ENCODE measurements around the gene TMUB1.
A peak's percentile ranks its signal among the peaks of the same experiment; 100 is the strongest.

Gene TMUB1

DNA sequence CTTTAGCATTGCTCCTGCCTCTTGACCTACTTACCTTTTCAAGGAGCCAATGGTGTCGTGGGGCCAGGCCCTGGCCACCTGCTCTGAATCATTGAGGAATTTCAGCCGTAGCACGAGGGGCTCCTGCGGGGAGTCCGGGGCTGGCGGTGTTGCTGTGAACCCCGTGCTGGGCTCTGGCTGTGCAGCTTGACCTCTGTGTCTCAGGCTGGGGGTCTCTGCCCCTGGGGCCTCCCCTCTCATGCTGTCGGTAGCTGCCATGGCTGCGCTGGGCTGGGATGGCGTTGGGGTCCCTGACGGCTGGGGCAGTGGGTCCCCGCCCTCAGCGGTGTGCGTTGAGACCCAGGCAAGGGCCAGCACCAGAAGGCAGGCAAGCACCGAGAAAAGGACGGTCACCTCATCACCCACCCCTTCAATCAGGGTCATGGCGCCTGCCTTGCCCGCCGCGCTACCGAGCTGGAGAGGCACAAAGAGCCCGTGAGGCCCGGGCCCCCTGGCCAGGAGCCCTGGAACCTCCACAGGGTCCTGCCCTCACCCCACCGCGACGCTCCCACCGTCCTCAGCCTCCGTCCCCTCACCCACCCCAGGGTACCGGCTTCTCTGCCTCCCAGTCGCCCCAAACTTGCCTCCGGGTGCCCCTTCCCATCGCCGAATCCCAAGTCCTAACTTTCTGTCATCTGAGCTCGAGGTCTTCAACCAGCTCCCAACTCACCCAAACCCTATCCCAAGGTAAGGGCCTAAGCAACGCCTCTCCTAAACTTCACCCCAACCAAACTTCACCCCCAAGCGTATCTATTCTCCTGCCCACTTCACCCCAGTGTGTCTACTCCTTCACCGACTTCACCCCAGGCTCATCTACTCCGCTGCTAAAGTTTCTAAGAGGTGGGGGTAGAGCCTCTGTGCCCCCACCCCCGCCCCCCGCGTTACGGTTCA is 887 bp downstream of the TMUB1 start:
- DNase-seq: no peak

DNA sequence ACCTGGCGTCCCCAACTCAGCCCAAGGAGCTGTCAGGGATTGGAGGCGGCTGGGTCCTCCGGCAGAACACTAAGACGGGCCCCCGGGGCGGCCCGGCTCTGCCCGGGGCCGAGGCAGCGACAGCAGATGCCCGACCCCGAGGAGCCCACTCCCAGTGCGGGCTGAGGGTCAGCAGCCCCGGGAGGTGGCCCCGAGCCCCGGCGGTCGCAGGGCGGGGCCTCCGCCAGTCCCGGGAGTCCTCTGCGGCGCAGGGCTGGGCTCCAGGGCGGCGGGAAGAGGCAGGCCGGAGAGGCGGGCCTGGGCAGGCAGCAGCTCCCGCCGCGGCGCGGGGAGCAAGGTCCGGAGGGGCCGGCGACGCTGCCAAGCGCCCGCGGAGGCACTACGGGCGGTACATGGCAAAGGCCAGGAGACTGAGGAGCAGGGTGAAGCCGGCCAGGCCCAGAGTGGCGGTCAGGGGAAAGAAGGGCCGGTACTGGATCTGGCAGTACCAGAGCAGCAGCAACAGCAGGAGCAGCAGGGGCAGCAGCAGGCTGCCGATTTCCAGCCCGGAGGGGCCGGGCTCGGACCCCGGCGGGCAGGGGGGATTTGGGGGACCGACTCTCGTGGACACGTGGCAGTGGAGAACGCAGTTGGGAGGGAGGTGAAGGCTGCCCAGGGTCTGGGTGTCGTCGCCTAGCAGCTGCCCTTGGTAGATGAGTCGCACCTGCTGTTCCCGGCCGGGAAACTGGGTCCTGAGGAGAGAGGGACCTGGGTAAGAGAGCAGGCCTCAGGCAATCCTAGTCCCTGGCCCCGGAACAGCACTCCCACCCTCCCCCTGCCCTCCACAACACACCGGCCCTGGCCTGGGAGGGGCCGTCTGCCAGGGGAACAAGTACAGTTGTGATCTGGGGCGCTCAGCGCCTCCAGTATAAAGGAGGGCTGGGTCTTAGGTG is 1.9 kb downstream of the TMUB1 start:
- DNase-seq: no peak

DNA sequence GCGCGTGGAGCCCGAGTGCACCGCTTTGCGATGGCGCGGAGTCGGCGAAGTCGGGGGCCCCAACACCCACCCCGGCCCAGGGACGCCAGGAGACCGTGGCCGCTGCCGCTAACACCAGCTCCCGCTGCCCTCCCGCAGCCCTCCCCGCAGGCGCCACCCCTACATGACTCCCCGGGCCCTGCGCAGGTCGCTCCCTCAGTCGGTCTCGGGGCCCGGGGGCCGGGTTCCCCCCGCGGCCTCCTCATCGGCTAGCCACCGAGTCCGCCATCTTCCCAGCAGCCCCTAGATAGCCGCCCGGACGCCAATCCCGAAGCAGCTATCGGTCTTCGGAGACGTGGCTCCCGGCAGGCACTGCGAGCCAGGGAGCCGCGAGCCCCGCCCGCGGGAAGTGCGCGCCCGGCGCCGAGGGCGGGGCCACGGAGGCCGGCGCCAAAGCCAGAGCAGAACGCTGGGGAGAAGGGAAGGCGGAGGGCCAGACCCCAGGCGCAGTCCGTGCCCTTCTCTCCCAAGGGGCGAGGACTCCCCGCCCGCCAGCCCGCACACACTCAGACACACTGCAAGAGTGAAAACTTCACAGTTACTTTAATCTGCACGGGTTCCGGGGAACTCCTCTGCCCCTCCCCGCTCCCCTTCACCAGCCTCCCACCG is 2.6 kb downstream of the TMUB1 start, which contains the start of gene FASTK:
Gene FASTK (minus strand): TSS at position 288 of the 648 bp plus-strand sequence. CDS start 43 bp downstream, at position 245.
- peak; percentile 72 to 94 (median 86) for DNase-seq

DNA sequence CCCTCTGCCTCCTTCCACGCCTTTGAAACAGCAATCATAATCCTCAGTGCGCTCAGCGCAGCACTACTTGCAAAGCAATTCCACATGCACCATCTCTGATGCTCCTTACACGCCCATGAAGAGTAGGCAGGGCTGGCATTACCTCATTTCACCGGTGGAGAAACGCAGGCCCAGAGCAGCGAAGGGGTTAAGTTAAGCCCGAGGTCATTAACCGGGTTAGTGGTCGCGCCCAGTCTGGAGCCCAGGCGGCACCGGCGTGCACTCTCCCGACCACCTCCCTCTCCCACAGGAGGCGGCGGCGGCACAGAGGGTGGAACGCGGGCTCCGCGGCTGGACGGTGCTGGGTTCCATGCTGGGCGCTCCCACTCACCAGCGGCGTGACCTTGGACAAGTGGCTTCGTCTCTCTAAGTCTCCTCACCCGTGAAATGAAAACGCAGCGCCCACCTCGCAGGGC is 3.2 kb downstream of the TMUB1 start:
- peak in 1 of 5 experiments; percentile 33 for DNase-seq

DNA sequence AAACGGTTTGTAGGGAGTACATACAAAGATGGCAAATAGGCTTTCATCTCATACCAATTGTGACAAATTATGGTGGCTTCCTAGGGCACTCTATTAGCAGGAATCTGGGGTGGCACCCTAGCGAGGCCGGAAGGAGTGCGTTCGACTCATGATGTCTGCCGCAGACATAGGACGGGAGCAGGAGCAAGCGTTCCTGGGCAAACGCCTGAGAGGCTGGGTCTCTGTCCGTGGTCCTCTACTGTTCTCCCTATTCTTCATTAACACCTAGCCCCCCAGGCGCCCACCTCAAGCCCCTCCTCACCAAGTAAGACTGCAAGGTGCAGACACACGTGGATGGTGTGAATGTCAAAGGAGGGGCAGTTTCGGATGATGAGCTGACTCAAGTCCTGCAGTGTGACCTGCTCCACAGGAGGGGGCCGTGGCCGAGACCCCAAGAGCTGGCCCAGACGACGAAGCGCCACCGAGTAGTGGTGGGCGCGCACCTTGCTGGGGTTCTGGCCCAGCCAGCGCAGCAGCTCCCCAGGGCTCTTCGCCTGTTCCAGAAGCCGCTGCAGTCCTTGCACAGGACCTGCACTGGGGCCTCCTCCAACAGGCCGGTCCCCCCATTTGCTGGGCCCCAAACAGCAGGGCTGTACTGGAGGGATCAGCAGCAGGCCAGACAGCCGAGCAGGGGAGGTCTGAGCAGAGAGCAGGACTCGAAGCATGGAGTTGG is 3.9 kb downstream of the TMUB1 start:
- DNase-seq: no peak

DNA sequence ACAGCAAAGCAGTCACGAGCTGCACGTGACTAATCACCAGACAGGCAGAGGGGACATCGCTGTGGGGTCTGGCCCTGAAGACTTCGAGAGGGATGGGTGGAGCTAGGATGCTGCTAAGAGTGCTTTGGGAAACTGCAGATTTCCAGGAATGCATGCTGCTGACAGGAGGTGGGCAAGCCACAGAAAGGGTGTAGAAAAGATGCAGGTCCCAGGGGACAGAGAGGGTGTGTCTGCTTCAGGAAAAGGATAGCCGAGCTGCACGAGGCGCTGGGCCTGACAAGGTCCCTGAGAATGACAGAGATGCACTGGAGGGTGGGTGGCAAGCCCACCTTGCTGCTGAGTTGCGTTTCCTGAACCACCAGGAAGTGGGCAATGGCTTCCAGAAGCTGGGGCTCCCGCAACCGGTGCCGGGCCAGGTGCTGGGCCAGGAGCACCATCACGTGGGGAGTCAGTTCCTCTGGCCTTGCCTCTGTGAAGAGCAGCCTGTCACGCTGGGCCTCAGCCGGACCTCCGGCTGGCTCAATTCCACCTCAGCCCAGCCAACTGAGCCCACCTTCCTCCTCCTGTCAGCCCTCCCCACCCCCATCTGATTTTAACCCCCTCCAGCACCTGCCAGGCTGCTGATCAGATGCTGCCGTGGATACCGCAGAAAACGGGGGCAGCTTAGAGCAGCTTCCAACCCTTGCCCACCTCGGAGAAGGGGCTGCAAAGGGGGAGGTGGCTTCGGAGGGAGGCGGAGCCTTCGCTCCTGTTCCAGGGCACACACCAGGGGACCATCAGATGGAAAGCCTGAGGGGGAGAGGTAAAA is 4.9 kb downstream of the TMUB1 start:
- DNase-seq: no peak

DNA sequence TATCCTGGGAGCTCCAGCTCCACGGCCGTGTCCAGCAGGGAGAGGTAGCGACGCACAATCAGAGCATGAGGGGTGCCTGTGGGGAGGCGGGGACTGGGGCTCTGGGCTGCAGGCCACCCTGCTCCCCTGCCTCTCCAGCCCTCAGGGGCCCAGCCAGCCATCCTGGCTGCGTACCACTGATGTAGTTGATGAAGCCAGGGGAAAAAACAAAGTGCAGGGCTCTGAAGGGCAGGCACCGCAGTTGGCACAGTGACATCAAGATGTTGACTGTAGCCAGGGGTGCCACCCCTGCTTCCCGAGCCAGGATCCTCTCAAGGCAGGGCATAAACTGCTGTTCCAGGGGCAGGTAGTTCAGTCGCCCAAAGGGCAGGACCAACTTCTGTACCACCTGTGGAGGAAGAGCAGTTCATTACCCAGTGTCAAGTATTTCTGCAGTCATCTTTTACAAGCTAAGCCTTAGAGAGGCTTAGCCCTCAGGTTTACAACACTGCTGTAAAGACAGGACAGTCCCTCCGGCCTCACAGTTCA is 5.5 kb downstream of the TMUB1 start:
- DNase-seq: no peak

DNA sequence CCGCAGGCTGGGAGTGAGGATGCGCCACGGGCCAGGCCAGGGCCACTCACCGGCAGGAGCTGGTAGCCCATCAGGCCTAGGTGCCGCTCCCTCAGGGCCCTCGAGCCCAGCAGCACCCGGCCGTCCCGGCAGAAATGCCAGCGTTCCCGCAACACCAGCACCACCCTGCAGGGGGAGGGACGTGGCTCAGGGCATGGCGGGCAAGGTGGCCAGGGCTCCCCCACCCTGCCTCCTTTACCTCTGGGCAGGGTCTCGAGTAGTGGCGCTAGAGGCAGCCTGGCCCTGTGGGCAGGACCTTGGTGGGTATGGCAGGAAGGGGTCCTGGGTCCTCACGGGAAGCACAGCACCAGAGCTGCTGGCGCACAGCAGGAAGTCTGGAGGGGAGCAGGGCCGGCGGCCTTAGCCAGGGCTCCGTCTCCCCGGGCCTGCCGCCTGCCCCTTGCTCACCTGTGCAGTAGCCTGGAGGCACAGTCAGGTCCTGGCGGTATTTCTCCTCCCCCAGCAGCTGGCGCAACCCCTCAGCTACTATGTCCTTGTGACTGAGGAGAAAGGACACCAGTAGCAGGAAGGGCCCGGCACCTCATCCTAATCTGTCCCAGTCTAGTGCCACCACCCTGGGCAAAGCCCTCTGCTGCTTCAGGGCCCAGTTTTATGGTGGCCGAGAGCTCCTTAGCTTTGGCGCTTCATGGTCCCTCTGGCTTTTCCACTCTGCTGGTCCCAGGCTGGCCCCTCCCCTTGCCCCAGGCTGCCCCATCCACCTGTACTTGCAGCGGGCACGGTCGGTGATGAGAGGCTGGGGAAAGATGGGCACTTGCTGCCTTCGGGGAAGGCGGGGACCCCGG is 6.2 kb downstream of the TMUB1 start:
- DNase-seq: no peak

DNA sequence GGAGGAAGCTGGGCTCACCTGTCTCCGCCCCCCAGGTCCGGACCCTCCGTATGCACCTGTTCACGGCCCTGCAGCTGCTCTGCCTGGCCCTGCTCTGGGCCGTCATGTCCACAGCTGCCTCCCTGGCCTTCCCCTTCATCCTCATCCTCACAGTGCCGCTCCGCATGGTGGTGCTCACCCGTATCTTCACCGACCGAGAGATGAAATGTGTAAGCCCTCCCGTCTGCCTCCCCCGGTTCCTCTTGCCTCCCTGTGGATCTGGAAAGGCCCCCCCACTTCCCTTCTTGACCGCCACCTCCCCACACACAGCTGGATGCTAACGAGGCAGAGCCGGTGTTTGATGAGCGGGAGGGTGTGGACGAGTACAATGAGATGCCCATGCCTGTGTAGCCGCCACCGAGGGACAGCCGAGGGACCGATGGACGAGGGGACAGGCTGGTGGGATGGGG is 7.3 kb downstream of the TMUB1 start:
- no peak for DNase-seq

DNA sequence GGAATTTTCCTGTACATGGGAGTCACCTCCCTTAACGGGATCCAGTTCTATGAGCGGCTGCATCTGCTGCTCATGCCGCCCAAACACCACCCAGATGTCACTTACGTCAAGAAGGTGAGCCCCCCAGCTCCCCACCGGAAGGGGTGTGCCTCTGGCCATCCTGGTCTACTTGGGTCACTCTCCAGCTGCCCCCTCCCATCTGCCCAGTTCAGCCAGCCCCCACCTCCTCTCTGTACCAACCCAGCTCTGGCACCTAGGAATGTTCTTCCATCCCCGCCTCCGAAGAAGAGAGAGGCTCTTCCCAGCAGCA is 7.7 kb downstream of the TMUB1 start:
- no peak for DNase-seq

DNA sequence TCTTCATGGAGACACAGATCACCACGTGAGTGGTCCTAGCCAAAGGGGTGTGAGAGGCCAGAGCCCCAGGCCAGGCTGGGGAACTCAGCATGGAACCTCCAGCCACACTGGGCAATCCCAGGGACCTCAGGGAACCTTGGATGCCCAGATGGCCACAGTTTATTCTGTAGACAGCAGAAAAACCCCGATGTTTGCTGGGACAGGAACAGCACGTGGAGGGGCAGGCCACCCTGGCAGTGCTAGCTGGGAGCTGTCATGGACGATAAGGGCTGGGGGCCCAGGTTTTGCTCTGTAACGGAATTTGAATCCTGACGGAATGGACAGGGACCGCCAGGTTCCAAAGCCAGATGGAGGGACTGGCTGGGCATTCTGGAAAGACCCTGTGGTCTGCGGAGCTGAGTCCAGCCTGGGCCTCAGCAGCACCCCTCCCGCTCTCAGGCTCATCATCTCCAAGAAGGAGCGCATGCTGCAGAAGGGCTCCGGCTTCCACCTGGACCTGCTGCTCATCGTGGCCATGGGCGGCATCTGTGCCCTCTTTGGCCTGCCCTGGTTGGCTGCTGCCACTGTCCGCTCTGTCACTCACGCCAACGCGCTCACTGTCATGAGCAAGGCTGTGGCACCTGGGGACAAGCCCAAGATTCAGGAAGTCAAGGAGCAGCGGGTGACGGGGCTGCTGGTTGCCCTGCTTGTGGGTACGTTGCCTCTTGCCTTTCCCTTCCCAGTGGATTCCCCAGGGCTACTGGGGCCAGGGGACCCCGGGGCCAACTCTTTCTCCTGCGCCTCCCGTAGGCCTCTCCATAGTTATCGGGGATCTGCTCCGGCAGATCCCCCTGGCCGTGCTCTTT is 8.3 kb downstream of the TMUB1 start:
- no peak for DNase-seq

DNA sequence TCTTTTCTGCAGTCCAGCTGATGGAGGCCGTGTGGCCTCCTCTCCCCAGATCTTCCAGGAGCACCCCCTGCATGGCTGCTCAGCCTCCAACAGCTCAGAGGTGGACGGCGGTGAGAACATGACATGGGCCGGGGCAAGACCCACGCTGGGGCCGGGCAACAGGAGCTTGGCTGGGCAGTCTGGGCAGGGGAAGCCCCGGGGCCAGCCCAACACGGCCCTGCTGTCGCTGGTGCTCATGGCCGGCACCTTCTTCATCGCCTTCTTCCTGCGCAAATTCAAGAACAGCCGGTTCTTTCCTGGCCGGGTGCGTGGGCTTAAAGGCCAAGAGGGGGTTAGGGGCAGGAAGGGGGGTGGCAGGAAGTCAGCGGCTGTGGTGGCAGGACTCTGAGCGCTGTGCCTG is 9.3 kb downstream of the TMUB1 start:
- no peak for DNase-seq

DNA sequence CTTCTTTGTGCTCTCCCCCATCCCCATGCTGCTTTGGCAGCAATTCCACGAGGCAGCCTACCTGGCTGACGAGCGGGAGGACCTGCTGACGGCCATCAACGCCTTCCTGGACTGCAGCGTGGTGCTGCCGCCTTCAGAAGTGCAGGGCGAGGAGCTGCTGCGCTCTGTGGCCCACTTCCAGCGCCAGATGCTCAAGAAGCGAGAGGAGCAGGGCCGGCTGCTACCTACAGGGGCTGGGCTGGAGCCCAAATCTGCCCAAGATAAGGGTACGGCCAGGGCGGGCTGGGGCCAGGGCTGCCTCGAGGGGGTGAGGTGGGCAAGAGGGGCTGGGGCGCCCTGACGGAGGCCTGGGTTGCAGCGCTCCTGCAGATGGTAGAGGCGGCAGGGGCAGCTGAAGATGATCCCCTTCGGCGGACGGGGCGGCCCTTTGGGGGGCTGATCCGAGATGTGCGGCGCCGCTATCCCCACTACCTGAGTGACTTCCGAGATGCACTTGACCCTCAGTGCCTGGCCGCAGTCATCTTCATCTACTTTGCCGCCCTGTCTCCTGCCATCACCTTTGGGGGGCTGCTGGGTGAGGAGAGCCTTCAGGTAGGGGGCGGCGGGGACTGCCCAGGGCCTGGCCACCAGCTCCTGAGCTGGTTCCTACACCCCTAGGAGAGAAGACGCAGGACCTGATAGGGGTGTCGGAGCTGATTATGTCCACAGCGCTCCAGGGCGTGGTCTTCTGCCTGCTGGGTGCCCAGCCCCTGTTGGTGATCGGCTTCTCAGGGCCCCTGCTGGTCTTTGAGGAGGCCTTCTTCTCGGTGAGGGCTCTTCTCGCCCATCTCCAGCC is 12.0 kb downstream of the TMUB1 start:
- DNase-seq: no peak

DNA sequence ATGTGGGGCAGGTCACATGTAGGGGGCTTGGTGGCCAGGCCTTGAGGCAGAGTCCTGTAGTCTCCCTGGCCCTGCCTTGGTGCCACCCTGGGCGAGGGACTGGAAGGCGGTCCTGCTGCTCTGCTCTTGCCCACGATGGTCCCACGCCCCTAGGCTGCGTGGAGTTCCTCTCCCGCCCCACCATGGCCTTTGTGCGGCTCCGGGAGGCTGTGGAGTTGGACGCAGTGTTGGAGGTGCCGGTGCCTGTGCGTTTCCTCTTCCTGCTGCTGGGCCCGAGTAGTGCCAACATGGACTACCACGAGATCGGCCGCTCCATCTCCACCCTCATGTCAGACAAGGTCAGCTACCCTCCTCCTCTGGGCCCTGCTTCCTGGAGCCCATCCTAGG is 12.7 kb downstream of the TMUB1 start:
- DNase-seq: no peak

DNA sequence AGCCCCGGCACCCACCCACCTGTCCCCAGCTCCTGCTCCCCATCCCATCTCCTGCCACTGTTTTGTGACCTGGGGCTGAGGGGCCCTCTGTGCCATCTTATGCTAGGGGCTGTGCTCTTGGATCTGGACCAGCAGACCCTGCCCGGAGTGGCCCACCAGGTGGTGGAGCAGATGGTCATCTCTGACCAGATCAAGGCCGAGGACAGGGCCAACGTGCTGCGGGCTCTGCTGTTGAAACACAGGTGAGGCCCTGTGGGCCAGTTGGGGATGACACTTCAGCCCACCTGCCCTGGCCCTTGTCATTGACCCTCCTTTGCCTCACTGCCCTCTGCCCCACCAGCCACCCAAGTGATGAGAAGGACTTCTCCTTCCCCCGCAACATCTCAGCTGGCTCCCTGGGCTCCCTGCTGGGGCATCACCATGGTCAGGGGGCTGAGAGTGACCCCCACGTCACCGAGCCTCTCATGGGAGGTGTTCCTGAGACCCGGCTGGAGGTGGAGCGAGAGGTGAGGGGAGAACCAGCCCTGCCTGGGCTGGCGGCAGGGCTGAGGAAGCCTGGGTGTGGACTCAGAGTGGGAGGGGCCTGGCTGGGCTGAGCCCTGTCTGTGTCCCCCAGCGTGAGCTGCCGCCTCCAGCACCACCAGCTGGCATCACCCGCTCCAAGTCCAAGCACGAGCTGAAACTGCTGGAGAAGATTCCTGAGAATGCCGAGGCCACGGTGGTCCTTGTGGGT is 13.3 kb downstream of the TMUB1 start:
- DNase-seq: no peak

DNA sequence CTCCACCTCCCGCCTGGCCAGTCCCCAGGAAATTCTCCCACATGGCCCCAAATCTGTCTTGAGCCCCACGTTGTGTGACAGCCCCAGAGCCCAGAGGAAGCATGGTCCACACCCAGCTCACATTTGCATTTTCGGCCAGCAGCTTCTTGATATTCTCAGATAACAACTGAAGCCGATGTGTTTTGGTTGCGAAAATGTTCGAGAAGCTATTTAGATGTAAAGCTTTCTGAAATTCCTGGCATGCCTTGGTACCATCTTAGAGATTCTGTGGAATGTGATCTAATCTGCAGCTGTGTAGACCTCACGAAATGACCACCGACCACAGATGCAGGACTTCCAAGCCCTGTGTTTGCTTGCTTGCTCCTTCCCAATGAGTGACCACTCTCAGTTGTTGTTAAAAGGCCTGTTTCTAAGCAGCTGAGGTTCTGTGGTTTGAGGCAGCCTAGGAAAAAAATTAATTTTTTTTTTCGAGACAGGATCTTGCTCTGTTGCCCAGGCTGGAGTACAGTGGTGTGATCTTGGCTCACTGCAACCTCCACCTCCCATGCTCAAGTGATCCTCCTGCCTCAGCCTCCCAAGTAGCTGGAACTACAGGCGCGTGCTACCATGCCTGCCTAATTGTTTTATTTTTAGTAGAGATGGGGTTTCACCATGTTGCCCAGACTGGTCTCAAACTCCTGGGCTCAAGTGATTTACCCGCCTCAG is 15.1 kb downstream of the TMUB1 start:
- DNase-seq: no peak

Measured in T-helper 2 cell (primary cell).